Measurements from ENCODE around the gene BCAP29. TPM values are rescaled to one million over a fixed set of nuclear protein-coding genes. Genes with fewer than 3 reads are reported as not detected.

Gene BCAP29
- total and polyA plus RNA-seq, 2 of the 8 experiments (the other 6 are each of a cell fraction or from before 2014, with no cell fraction given), result 6.8 to 18.1 TPM

DNA sequence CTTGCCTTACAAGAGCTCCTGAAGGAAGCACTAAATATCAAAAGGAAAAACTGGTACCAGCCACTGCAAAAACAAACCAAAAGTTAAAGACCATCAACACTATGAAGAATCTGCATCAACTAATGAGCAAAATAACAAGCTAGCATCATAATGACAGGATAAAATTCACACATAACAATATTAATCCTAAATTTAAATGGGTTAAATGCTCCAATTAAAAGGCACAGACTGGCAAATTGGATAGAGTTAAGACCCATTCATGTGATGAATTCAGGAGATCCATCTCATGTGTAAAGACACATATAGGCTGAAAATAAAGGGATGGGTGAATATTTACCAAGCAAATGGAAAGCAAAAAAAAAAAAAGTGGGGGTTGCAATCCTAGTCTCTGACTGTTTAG lies 45.9 kb upstream of the BCAP29 start:
- no peak overlapping the region for H3K4me3 ChIP-seq (ENCODE audit: extremely low read depth in 1 of 4, insufficient read depth in 2 of 4, low read depth in 3 of 4, low read length in 4 of 4)
- H4K20me1 ChIP-seq (replicated peaks in 1 of 2; ENCODE audit: control insufficient read depth in 1 of 2, insufficient read depth in 2 of 2, low read length in 2 of 2), result no peaks in the 10 kb centered on the region
- H3K23ac ChIP-seq (ENCODE audit: insufficient read length), result no peak overlapping the region
- no peak overlapping the region for H4K8ac ChIP-seq (ENCODE audit: extremely low read depth, insufficient read depth, low read length)
- no peak overlapping the region for H2BK15ac ChIP-seq (ENCODE audit: low read length)
- H2BK20ac ChIP-seq (ENCODE audit: low read length), result no peak overlapping the region
- no peaks in the 10 kb centered on the region for H3K9me3 ChIP-seq (ENCODE audit: insufficient read depth in 2 of 2, low read depth in 1 of 2, low read length in 1 of 2)
- H2BK120ac ChIP-seq (replicated peaks; ENCODE audit: low read depth, low read length), result no peak overlapping the region
- no peak overlapping the region for H3K14ac ChIP-seq (ENCODE audit: insufficient read length)
- no peak overlapping the region for H2BK5ac ChIP-seq (ENCODE audit: low read depth, low read length)
- TF ChIP-seq SP2 (IDR thresholded peaks at IDR 0.05; ENCODE audit: low read length) (no peak), CHD2 (IDR thresholded peaks at IDR 0.05; ENCODE audit: low read length) (no peak), CBX5 (IDR thresholded peaks at IDR 0.05; ENCODE audit: low read depth, low read length) (no peak), SRF (IDR thresholded peaks at IDR 0.05; ENCODE audit: low read depth, low read length) (no peak), CEBPB (IDR thresholded peaks at IDR 0.05; ENCODE audit: low read depth, low read length) (no peak)
- no peaks in the 10 kb centered on the region for H3K36me3 ChIP-seq (ENCODE audit: control insufficient read depth in 2 of 4, insufficient read depth in 4 of 4, low read length in 3 of 4)
- H3K79me2 ChIP-seq (ENCODE audit: control insufficient read depth in 1 of 2, insufficient read depth in 2 of 2, low read length in 2 of 2), result no peaks in the 10 kb centered on the region
- CTCF ChIA-PET (ENCODE audit: partially characterized antibody), result no interaction called here
- no peak overlapping the region for H3K18ac ChIP-seq (ENCODE audit: extremely low read depth, low read length)
- no peak overlapping the region for H3K4ac ChIP-seq (replicated peaks; ENCODE audit: insufficient read length, low read depth, low read length)
- no peak overlapping the region for H2AK5ac ChIP-seq (ENCODE audit: low read depth, low read length)
- POLR2A ChIA-PET (ENCODE audit: partially characterized antibody), result interaction anchor here (0.6 kb wide), 1 partner anchor 66 kb away, joined by 3 read pairs; no protein-coding TSS in a partner anchor
- no peaks in the 10 kb centered on the region for H3K23me2 ChIP-seq (ENCODE audit: low read depth, low read length)
- no peak for DNase-seq (ENCODE audit: low read depth in 1 of 2, low spot score in 2 of 2)
- no peak overlapping the region for H2AFZ ChIP-seq (ENCODE audit: low read length)
- H3K79me1 ChIP-seq (ENCODE audit: low read depth, low read length), result 0 out of 2 replicates have a peak, but pooled peaks cover under 1% of the 10 kb centered on the region
- H3K4me1 ChIP-seq (replicated peaks in 1 of 4; ENCODE audit: control insufficient read depth in 3 of 4, insufficient read depth in 4 of 4, low read length in 3 of 4), result peaks cover 0 to 7% (median 2%) of the 10 kb centered on the region in 4 experiments; a peak in 4 of 7 replicates
- no peak overlapping the region for H4K91ac ChIP-seq (replicated peaks; ENCODE audit: insufficient read length, low read length)
- H4K5ac ChIP-seq (ENCODE audit: insufficient read length, low read depth, low read length), result no peak overlapping the region
- no peak overlapping the region for H3K4me2 ChIP-seq (ENCODE audit: insufficient read depth in 1 of 2, low read depth in 2 of 2, low read length in 2 of 2)
- FAIRE-seq, result no peak
- no peak overlapping the region for H3K27ac ChIP-seq (ENCODE audit: low read depth, low read length)
- H2BK12ac ChIP-seq (ENCODE audit: low read depth, low read length), result no peak overlapping the region
- no peaks in the 10 kb centered on the region for H3K27me3 ChIP-seq (replicated peaks in 1 of 4; ENCODE audit: control insufficient read depth in 3 of 4, extremely low read depth in 1 of 4, insufficient read depth in 3 of 4, low read length in 3 of 4)
- H3K9ac ChIP-seq (replicated peaks in 1 of 4; ENCODE audit: extremely low read depth in 1 of 4, low read depth in 3 of 4, low read length in 3 of 4), result no peak overlapping the region
- no peak overlapping the region for H3K56ac ChIP-seq (replicated peaks; ENCODE audit: insufficient read length, low read depth, low read length)

All from H1 (cell line).